ENCODE results near the gene DGAT2. TPM values are rescaled to one million over a fixed set of nuclear protein-coding genes. Genes with fewer than 3 reads are reported as not detected.

Gene DGAT2
- total and polyA plus RNA-seq, 8 donors = 1.2 to 14.9 (median 1.5) TPM

DNA sequence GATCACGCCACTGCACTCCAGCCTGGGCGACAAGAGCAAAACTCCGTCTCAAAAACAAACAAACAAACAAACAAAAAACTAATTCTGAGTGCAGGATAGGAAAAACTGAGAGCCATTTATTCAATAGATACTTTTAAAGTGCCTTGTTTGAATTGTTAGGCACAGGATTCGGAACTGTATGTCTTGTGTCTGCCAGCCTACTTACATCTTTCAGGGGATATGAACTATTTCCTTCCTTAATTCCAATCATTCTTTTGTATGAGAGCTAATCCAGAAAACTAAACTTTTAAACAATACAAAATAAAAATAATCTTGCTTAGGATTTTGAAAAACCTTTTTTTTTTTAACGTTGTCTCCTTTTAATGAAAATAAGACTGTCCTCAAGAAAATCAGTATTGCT is 59.0 kb downstream of the DGAT2 start:
- DNase-seq = no peak
- H3K27ac ChIP-seq = peak overlapping the region; percentile 52 to 72

DNA sequence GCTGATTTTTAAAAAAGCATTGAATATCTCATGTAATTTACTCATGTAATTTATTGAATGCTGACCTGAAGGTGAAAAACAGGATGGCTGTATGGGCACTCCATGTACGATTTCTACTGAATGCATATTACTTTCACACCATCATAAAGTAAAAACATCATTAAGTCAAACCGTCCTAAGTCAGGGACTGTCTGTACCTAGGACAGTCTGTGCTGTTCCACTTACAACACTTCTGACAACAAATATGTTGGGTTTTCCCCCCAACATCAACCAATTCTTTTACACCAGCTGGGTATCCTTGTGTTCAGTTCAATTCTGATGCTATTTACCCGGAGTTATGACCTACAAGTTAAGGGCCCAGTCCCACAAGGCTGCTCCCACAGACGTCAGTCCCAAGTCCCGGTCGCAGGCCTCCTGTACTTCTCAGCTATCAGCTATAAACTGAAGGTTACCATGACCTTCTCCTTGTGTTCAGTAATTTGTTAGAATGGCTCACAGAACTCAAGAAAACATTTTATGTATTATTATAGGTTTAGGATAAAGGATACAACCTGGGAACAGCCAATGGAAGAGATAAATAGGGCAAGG is 63.4 kb downstream of the DGAT2 start:
- Histone ChIP-seq H3K9me3 (no peaks in the 10 kb centered on the region), H3K36me3 (no peaks in the 10 kb centered on the region), H3K27ac (no peak overlapping the region), H3K4me3 (no peak overlapping the region), H3K27me3 (no peaks in the 10 kb centered on the region), H3K4me1 (peaks cover 12 to 29% of the 10 kb centered on the region in 2 donors)
- TF ChIP-seq, protein P1, sequence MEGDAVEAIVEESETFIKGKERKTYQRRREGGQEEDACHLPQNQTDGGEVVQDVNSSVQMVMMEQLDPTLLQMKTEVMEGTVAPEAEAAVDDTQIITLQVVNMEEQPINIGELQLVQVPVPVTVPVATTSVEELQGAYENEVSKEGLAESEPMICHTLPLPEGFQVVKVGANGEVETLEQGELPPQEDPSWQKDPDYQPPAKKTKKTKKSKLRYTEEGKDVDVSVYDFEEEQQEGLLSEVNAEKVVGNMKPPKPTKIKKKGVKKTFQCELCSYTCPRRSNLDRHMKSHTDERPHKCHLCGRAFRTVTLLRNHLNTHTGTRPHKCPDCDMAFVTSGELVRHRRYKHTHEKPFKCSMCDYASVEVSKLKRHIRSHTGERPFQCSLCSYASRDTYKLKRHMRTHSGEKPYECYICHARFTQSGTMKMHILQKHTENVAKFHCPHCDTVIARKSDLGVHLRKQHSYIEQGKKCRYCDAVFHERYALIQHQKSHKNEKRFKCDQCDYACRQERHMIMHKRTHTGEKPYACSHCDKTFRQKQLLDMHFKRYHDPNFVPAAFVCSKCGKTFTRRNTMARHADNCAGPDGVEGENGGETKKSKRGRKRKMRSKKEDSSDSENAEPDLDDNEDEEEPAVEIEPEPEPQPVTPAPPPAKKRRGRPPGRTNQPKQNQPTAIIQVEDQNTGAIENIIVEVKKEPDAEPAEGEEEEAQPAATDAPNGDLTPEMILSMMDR (IDR thresholded peaks at IDR 0.05) = no peak
- no peak for DNase-seq
- no peak for ATAC-seq
- intact Hi-C loops (cut with DNase I) = no loop called here

More for the DNA sequence above, 59.0 kb downstream of the DGAT2 start:
- peaks cover 22 to 60% of the 10 kb centered on the region in 2 donors for H3K4me1 ChIP-seq
- intact Hi-C loops (cut with DNase I) = no loop called here
- no peaks in the 10 kb centered on the region for H3K27me3 ChIP-seq
- TF ChIP-seq, protein P1 (IDR thresholded peaks at IDR 0.05) = no peak
- H3K4me3 ChIP-seq = no peak overlapping the region
- H3K9me3 ChIP-seq = no peaks in the 10 kb centered on the region
- H3K36me3 ChIP-seq = no peaks in the 10 kb centered on the region
- ATAC-seq = no peak

DNA sequence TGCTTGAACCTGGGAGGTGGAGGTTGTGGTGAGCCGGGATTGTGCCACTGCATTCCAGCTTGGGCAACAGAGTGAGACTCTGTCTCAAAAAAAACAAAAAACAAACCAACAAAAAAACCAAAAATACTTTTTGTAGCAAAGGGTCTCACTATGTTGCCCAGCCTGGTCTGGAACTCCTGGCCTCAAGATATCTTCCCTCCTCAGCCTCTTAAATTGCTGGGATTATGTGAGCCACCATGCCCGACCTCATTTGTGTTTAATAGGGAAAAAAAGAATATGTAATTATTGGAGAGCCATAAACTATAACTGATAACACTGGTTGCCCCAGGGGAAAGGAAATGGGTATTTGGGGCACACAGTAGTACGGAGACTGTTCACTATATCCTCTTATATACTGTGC is 66.2 kb downstream of the DGAT2 start:
- no peak for DNase-seq
- H3K27ac ChIP-seq = no peak overlapping the region
- intact Hi-C loops (cut with DNase I) = no loop called here
- TF ChIP-seq, protein P1 (IDR thresholded peaks at IDR 0.05) = no peak
- H3K36me3 ChIP-seq = peaks cover 0 to 5% of the 10 kb centered on the region in 2 donors
- H3K4me3 ChIP-seq = no peak overlapping the region
- no peak for ATAC-seq
- H3K4me1 ChIP-seq = peaks cover 0 to 11% of the 10 kb centered on the region in 2 donors
- no peaks in the 10 kb centered on the region for H3K9me3 ChIP-seq
- H3K27me3 ChIP-seq = no peaks in the 10 kb centered on the region

DNA sequence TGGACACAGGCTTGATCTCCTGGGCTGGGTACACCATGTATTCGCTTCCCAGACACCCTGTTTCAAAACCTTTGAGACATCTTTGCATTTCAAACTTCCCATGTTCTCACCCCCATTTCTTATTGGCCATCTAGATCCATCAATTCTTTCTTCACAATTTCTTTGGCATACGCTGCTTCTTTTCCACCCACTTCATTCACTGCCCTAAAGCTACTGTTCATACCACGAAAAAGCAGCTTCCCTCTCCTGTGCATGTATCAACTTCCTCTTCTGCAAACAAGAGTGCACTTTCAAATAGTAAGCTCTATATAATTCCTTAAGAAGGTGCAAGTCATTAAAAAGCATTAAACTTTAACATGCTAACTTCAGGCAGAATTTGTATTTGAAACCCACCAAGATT is 67.8 kb downstream of the DGAT2 start:
- ATAC-seq (peak; percentile 52), DNase-seq (no peak)
- Histone ChIP-seq H3K27me3 (no peaks in the 10 kb centered on the region), H3K36me3 (peaks cover 0 to 5% of the 10 kb centered on the region in 2 donors), H3K9me3 (no peaks in the 10 kb centered on the region), H3K27ac (no peak overlapping the region), H3K4me3 (no peak overlapping the region), H3K4me1 (peaks cover 5 to 25% of the 10 kb centered on the region in 2 donors)
- TF ChIP-seq, protein P1 (IDR thresholded peaks at IDR 0.05) = no peak
- intact Hi-C loops (cut with DNase I) = no loop called here

DNA sequence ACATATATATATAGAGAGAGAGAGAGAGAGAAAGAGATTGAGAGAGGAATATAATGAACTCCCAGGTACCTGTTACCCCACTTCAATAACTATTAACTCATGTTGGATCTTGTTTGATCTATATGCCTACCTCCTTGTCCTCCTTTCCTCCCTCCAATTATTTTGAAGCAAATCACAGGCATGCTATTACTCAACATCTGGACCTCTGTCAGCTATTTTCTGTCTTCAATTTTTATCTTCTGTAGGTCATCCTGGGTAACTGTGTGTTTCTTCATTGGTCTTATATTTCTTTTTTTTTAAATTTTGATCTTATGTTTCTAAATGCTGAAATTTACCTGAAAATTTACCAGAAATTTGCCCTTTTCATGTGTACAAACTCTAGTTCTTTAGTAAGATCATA is 71.3 kb downstream of the DGAT2 start:
- no peak for ATAC-seq

More for the DNA sequence above, 71.3 kb downstream of the DGAT2 start:
- no peak for DNase-seq
- Histone ChIP-seq H3K4me1 (peaks cover 5 to 32% of the 10 kb centered on the region in 2 donors), H3K9me3 (no peaks in the 10 kb centered on the region), H3K36me3 (peaks cover 0 to 5% of the 10 kb centered on the region in 2 donors), H3K27ac (peak overlapping the region in 1 of 2 donors; percentile 31), H3K27me3 (no peaks in the 10 kb centered on the region), H3K4me3 (no peak overlapping the region)
- TF ChIP-seq, protein P1 (IDR thresholded peaks at IDR 0.05) = no peak
- intact Hi-C loops (cut with DNase I) = no loop called here
